RPMI7951 (cell line): ENCODE data around the gene MMP11. TPM values are rescaled to one million over a fixed set of nuclear protein-coding genes. Genes with fewer than 3 reads are reported as not detected.

ENCODE experiments used
- DNase-seq: peaks from one replicate; pipeline ENCODE4 v3.0.0-alpha.2; 2012; ENCODE audit warnings: low read depth
- total RNA-seq: library from RNA; depleted of rRNA; stranded (reverse); fragments of >200 nt; shearing (Covaris generic); gene quantifications from 2 replicates; pipeline ENCODE4 v1.2.3, GENCODE V29; 2014

Gene MMP11
- total RNA-seq, 1 experiment from 2014 or later = 52.3 TPM

- no peak for DNase-seq
These were observed 13.1 kb upstream of the MMP11 start for GRCh38 chr22:23759566-23759965.

GRCh38 chr22:23760056-23760455 is 12.6 kb upstream of the MMP11 start:
- no peak for DNase-seq

- no peak for DNase-seq
These were observed 9.6 kb upstream of the MMP11 start, which contains the start of gene C22orf15 for GRCh38 chr22:23762842-23763578. Gene C22orf15 (plus strand): TSS chr22:23762990. CDS start chr22:23763307, 317 bp downstream.

- DNase-seq = no peak
These were observed 9.1 kb upstream of the MMP11 start for GRCh38 chr22:23763579-23763945.

- DNase-seq = no peak
These were observed 8.7 kb upstream of the MMP11 start for GRCh38 chr22:23763954-23764353.

GRCh38 chr22:23764899-23765881 is 7.5 kb upstream of the MMP11 start:
- no peak for DNase-seq

GRCh38 chr22:23767303-23767672 is 5.4 kb upstream of the MMP11 start:
- no peak for DNase-seq

GRCh38 chr22:23767673-23768548 is 4.7 kb upstream of the MMP11 start, which contains the start of gene CHCHD10:
Gene CHCHD10 (minus strand): TSS chr22:23767972. CDS start chr22:23767874, 98 bp downstream.
- DNase-seq = peak; percentile 62

GRCh38 chr22:23769321-23769965 is 3.2 kb upstream of the MMP11 start:
- no peak for DNase-seq

GRCh38 chr22:23772315-23772648 is 367 bp upstream of the MMP11 start:
- DNase-seq = no peak

- no peak for DNase-seq
These were observed 949 bp downstream of the MMP11 start for GRCh38 chr22:23773483-23774113.

GRCh38 chr22:23774114-23774921 is 1.7 kb downstream of the MMP11 start:
- DNase-seq = no peak

GRCh38 chr22:23774922-23775436 is 2.3 kb downstream of the MMP11 start:
- DNase-seq = peak; percentile 75

GRCh38 chr22:23775779-23776375 is 3.2 kb downstream of the MMP11 start:
- DNase-seq = no peak

- DNase-seq = no peak
These were observed 5.3 kb downstream of the MMP11 start for GRCh38 chr22:23777776-23778576.

- DNase-seq = no peak
These were observed 5.9 kb downstream of the MMP11 start for GRCh38 chr22:23778577-23778900.

GRCh38 chr22:23779083-23779482 is 6.4 kb downstream of the MMP11 start:
- no peak for DNase-seq

- DNase-seq = no peak
These were observed 7.1 kb downstream of the MMP11 start for GRCh38 chr22:23779731-23780130.
